SKM-1 (cell line): ENCODE data around the gene CD244.

ENCODE experiments used
- DNase-seq: peaks from one replicate; lab custom pipeline; 2025; ENCODE audit not compliant: unreplicated experiment; lab: John Stamatoyannopoulos, UW

Gene CD244

GRCh38 chr1:160850541-160850940, 12.1 kb downstream of the CD244 start:
- DNase-seq, result no peak

- no peak for DNase-seq
Measured at GRCh38 chr1:160846281-160846680, 16.4 kb downstream of the CD244 start.

GRCh38 chr1:160844447-160845232, 18.0 kb downstream of the CD244 start:
- DNase-seq, result no peak

GRCh38 chr1:160841079-160841478, 21.6 kb downstream of the CD244 start:
- DNase-seq, result no peak

GRCh38 chr1:160839746-160840145, 22.9 kb downstream of the CD244 start:
- DNase-seq, result no peak

GRCh38 chr1:160838888-160839287, 23.8 kb downstream of the CD244 start:
- DNase-seq, result no peak

GRCh38 chr1:160837558-160838205, 25.0 kb downstream of the CD244 start:
- DNase-seq, result no peak

GRCh38 chr1:160836981-160837557, 25.6 kb downstream of the CD244 start:
- no peak for DNase-seq

- peak; percentile 70 for DNase-seq
Measured at GRCh38 chr1:160836561-160836960, 26.1 kb downstream of the CD244 start.

GRCh38 chr1:160835751-160836150, 26.9 kb downstream of the CD244 start:
- peak; percentile 11 for DNase-seq

GRCh38 chr1:160834945-160835565, 27.6 kb downstream of the CD244 start:
- DNase-seq, result peak; percentile 83

GRCh38 chr1:160830321-160831153, 32.1 kb downstream of the CD244 start:
- peak; percentile 53 for DNase-seq

GRCh38 chr1:160829766-160830165, 32.9 kb downstream of the CD244 start:
- no peak for DNase-seq

- DNase-seq, result no peak
Measured at GRCh38 chr1:160827418-160827817, 35.3 kb downstream of the CD244 start.

GRCh38 chr1:160826546-160826945, 36.1 kb downstream of the CD244 start:
- no peak for DNase-seq

GRCh38 chr1:160823296-160823695, 39.4 kb downstream of the CD244 start:
- no peak for DNase-seq

- no peak for DNase-seq
Measured at GRCh38 chr1:160821627-160822026, 41.1 kb downstream of the CD244 start.

- DNase-seq, result no peak
Measured at GRCh38 chr1:160819186-160819585, 43.5 kb downstream of the CD244 start.

GRCh38 chr1:160818207-160818937, 44.3 kb downstream of the CD244 start:
- no peak for DNase-seq

- no peak for DNase-seq
Measured at GRCh38 chr1:160814856-160815255, 47.8 kb downstream of the CD244 start.
